ENCODE measurements around the gene BRAF. TPM values are rescaled to one million over a fixed set of nuclear protein-coding genes. Genes with fewer than 3 reads are reported as not detected.

BRAF gene
- polyA plus RNA-seq, 1 donor (not counting 4 experiments of a cell fraction or from before 2014, with no cell fraction given) = 12.4 TPM

DNA sequence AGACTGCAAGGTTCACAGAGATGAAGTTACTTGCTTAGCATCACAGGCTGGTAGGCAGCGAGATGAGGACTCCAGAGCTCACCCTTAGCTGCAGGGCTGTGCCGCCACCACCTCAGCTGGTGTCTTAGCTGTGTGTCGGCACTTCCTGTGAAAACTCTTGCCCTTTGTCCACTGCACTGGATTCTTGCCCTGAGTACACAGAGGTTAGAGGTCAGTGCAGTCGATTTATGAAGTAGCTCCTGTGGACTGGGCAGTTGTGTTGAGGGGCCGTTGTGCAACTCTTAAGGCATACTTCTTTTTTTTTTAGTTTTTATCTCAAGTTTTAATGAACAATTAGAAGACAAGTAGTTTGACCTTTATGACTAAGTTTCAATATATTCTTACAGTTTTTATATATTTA is 217.6 kb downstream of the BRAF start:
- Histone ChIP-seq H3K27ac (ENCODE audit: control insufficient read depth, insufficient read depth, low read length) (no peak overlapping the region), H3K9me1 (ENCODE audit: control insufficient read depth, extremely low read depth, insufficient read depth, low read length) (no peaks in the 10 kb centered on the region), H3K27me3 (ENCODE audit: control insufficient read depth, extremely low read depth, insufficient read depth, low read length) (no peaks in the 10 kb centered on the region), H3K4me1 (ENCODE audit: control insufficient read depth, extremely low read depth, insufficient read depth, low read length) (no peaks in the 10 kb centered on the region), H4K20me1 (ENCODE audit: control insufficient read depth, extremely low read depth, insufficient read depth, low read length) (no peaks in the 10 kb centered on the region), H3K4me3 (ENCODE audit: control insufficient read depth in 2 of 3, extremely low read depth in 1 of 3, insufficient read depth in 2 of 3, low read depth in 1 of 3, low read length in 3 of 3) (no peak overlapping the region), H3K36me3 (ENCODE audit: control insufficient read depth in 2 of 2, extremely low read depth in 1 of 2, insufficient read depth in 2 of 2, low read length in 2 of 2) (peaks cover 10% of the 10 kb centered on the region in 2 experiments), H3K9me3 (ENCODE audit: control insufficient read depth, low read depth, low read length) (no peaks in the 10 kb centered on the region), H3K4me2 (ENCODE audit: control insufficient read depth, extremely low read depth, insufficient read depth, low read depth, low read length) (no peak overlapping the region), H3K9ac (ENCODE audit: control insufficient read depth, extremely low read depth, insufficient read depth, low read length) (no peak overlapping the region), H3K79me2 (ENCODE audit: control insufficient read depth, insufficient read depth, low read length) (peaks cover 7% of the 10 kb centered on the region), H2AFZ (ENCODE audit: control insufficient read depth, low read length) (no peak overlapping the region)
- DNase-seq (ENCODE audit: low read depth, low spot score) (no peak), FAIRE-seq (no peak)
- dilution Hi-C loops (cut with MboI; ENCODE audit: extremely low pct_ligation_motif_present, low sequenced_read_pairs) = no loop called here
- TF ChIP-seq, protein P1, sequence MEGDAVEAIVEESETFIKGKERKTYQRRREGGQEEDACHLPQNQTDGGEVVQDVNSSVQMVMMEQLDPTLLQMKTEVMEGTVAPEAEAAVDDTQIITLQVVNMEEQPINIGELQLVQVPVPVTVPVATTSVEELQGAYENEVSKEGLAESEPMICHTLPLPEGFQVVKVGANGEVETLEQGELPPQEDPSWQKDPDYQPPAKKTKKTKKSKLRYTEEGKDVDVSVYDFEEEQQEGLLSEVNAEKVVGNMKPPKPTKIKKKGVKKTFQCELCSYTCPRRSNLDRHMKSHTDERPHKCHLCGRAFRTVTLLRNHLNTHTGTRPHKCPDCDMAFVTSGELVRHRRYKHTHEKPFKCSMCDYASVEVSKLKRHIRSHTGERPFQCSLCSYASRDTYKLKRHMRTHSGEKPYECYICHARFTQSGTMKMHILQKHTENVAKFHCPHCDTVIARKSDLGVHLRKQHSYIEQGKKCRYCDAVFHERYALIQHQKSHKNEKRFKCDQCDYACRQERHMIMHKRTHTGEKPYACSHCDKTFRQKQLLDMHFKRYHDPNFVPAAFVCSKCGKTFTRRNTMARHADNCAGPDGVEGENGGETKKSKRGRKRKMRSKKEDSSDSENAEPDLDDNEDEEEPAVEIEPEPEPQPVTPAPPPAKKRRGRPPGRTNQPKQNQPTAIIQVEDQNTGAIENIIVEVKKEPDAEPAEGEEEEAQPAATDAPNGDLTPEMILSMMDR (optimal IDR thresholded peaks at IDR 0.05 in 1 of 3, IDR thresholded peaks at IDR 0.05 in 1 of 3, conservative IDR thresholded peaks at IDR 0.05 in 1 of 3; ENCODE audit: extremely low read depth in 1 of 3, insufficient read depth in 2 of 3, low read length in 3 of 3) = no peak
- TF ChIP-seq EZH2 (IDR thresholded peaks at IDR 0.05; ENCODE audit: low read length) = no peak

DNA sequence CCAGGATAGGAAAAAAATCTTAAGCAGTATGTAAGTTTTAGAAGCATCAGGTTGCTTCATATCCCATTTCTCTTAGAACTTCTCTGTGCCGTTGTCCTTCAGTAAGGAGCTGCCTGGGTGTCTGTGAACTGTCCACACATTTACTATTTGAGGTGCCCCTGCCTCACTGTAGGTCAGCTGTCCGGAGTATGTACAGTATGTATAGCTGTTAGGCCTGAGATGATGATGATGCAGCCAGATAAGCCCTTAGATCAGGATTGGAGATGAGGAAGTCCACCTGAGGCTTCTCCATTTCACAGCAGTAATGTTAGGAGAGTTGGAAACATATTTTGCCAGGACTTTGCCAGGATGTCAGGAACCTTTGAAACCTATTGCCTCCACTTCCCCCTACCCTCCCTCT is 220.5 kb downstream of the BRAF start:
- Histone ChIP-seq H3K4me3 (ENCODE audit: control insufficient read depth in 2 of 3, extremely low read depth in 1 of 3, insufficient read depth in 2 of 3, low read depth in 1 of 3, low read length in 3 of 3) (no peak overlapping the region), H3K36me3 (ENCODE audit: control insufficient read depth in 2 of 2, extremely low read depth in 1 of 2, insufficient read depth in 2 of 2, low read length in 2 of 2) (peaks cover 10% of the 10 kb centered on the region in 2 experiments), H3K4me1 (ENCODE audit: control insufficient read depth, extremely low read depth, insufficient read depth, low read length) (no peaks in the 10 kb centered on the region), H2AFZ (ENCODE audit: control insufficient read depth, low read length) (no peak overlapping the region), H3K9me1 (ENCODE audit: control insufficient read depth, extremely low read depth, insufficient read depth, low read length) (no peaks in the 10 kb centered on the region), H3K4me2 (ENCODE audit: control insufficient read depth, extremely low read depth, insufficient read depth, low read depth, low read length) (no peak overlapping the region), H3K79me2 (ENCODE audit: control insufficient read depth, insufficient read depth, low read length) (peaks cover 35% of the 10 kb centered on the region), H3K27me3 (ENCODE audit: control insufficient read depth, extremely low read depth, insufficient read depth, low read length) (no peaks in the 10 kb centered on the region), H3K9ac (ENCODE audit: control insufficient read depth, extremely low read depth, insufficient read depth, low read length) (no peak overlapping the region), H3K9me3 (ENCODE audit: control insufficient read depth, low read depth, low read length) (no peaks in the 10 kb centered on the region), H4K20me1 (ENCODE audit: control insufficient read depth, extremely low read depth, insufficient read depth, low read length) (no peaks in the 10 kb centered on the region), H3K27ac (ENCODE audit: control insufficient read depth, insufficient read depth, low read length) (no peak overlapping the region)
- DNase-seq (ENCODE audit: low read depth, low spot score) = no peak
- dilution Hi-C loops (cut with MboI; ENCODE audit: extremely low pct_ligation_motif_present, low sequenced_read_pairs) = no loop called here
- no peak for FAIRE-seq
- no peak for TF ChIP-seq EZH2 (IDR thresholded peaks at IDR 0.05; ENCODE audit: low read length)
- TF ChIP-seq, protein P1 (optimal IDR thresholded peaks at IDR 0.05 in 1 of 3, IDR thresholded peaks at IDR 0.05 in 1 of 3, conservative IDR thresholded peaks at IDR 0.05 in 1 of 3; ENCODE audit: extremely low read depth in 1 of 3, insufficient read depth in 2 of 3, low read length in 3 of 3) = no peak
